Endothelial cell of umbilical vein (primary cell): ENCODE data around the gene YIPF1.

Experiments used
- TF ChIP-seq, protein P1 (sequence below), 2 donors: IDR thresholded peaks; 1 replicate in 1 of 2; 2 replicates in 1 of 2; pipeline ENCODE4 v1.5.1; 2011; ENCODE audit warnings: low read length in 2 of 2, mild to moderate bottlenecking in 2 of 2, moderate library complexity in 2 of 2, control low read depth in 1 of 2, inconsistent platforms in 1 of 2, low read depth in 1 of 2; ENCODE audit not compliant: insufficient read depth in 1 of 2; ENCODE audit errors: extremely low read depth in 1 of 2
- TF ChIP-seq, protein P2 (sequence below): IDR thresholded peaks from 2 replicates; pipeline ENCODE4 v1.6.1; 2011; ENCODE audit not compliant: insufficient read depth, insufficient read length

DNA sequence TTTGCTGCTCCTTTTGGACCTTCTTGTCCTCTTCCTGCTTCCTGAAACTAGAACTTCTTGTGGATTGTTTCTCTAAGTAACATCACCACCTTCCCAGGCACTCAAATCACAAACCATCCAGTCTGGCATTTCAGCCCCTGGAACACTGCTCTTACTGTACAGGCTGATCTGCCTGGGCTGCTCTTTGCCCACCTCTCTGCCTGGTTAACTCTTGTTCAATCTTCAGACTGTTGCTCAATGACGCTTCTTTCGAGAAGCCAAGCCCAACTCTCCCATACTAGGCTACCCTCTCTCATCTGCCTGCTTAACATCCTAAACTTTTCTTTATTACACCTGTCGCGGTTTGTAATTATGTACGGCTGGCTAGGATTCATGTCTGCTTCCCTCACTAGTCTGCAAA, 5.0 kb upstream of the YIPF1 start:
- TF ChIP-seq, protein P1, sequence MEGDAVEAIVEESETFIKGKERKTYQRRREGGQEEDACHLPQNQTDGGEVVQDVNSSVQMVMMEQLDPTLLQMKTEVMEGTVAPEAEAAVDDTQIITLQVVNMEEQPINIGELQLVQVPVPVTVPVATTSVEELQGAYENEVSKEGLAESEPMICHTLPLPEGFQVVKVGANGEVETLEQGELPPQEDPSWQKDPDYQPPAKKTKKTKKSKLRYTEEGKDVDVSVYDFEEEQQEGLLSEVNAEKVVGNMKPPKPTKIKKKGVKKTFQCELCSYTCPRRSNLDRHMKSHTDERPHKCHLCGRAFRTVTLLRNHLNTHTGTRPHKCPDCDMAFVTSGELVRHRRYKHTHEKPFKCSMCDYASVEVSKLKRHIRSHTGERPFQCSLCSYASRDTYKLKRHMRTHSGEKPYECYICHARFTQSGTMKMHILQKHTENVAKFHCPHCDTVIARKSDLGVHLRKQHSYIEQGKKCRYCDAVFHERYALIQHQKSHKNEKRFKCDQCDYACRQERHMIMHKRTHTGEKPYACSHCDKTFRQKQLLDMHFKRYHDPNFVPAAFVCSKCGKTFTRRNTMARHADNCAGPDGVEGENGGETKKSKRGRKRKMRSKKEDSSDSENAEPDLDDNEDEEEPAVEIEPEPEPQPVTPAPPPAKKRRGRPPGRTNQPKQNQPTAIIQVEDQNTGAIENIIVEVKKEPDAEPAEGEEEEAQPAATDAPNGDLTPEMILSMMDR (IDR thresholded peaks at IDR 0.05; ENCODE audit: extremely low read depth in 1 of 2, insufficient read depth in 1 of 2, low read depth in 1 of 2, low read length in 2 of 2): no peak
- TF ChIP-seq, protein P2, sequence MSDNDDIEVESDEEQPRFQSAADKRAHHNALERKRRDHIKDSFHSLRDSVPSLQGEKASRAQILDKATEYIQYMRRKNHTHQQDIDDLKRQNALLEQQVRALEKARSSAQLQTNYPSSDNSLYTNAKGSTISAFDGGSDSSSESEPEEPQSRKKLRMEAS: no peak
